DOHH2 (cell line): Measurements from ENCODE around the gene IRF2.

Source experiments
- H3F3A ChIP-seq: fragments of 200-600 bp; sonication (generic), shearing (Covaris generic); 2 replicates; pipeline ENCODE4 v1.6.0; 2016; ENCODE audit warnings: antibody characterized with exemption, mild to moderate bottlenecking; ENCODE audit not compliant: control insufficient read depth, insufficient read depth
- H3K27ac ChIP-seq: fragments of 200-600 bp; sonication (generic); 2 replicates; pipeline ENCODE4 v1.5.1; 2014; ENCODE audit warnings: low read depth, mild to moderate bottlenecking, low read length, moderate library complexity
- H3K27me3 ChIP-seq: fragments of 200-600 bp; sonication (generic); 2 replicates; pipeline ENCODE4 v1.6.1; 2014; ENCODE audit warnings: mild to moderate bottlenecking, low read length, mixed read lengths; ENCODE audit not compliant: control insufficient read depth
- H3K36me3 ChIP-seq: fragments of 200-600 bp; sonication (generic); 2 replicates; pipeline ENCODE4 v1.6.1; 2014; ENCODE audit warnings: mild to moderate bottlenecking, low read length, moderate library complexity, mixed read lengths; ENCODE audit not compliant: control insufficient read depth
- H3K4me1 ChIP-seq: fragments of 200-600 bp; sonication (generic); 2 replicates; pipeline ENCODE4 v1.6.1; 2014; ENCODE audit warnings: mild to moderate bottlenecking, low read length, mixed read lengths; ENCODE audit not compliant: control insufficient read depth
- H3K4me2 ChIP-seq: fragments of 200-600 bp; sonication (generic); 2 replicates; pipeline ENCODE4 v1.6.0; 2014; ENCODE audit warnings: mild to moderate bottlenecking, low read length, moderate library complexity
- H3K4me3 ChIP-seq: fragments of 200-600 bp; sonication (generic); 2 replicates; pipeline ENCODE4 v1.5.1; 2014; ENCODE audit warnings: mild to moderate bottlenecking, low read length, mixed read lengths
- H3K79me2 ChIP-seq: fragments of 200-600 bp; sonication (generic); 2 replicates; pipeline ENCODE4 v1.6.1; 2014; ENCODE audit warnings: mild to moderate bottlenecking, low read length, mixed read lengths; ENCODE audit not compliant: control insufficient read depth
- H3K9me2 ChIP-seq: fragments of 200-600 bp; sonication (generic); replicated peaks from 2 replicates; pipeline ENCODE4 v1.6.1; 2014; ENCODE audit warnings: mild to moderate bottlenecking, low read length, mixed read lengths; ENCODE audit not compliant: control insufficient read depth
- H3K9me3 ChIP-seq: fragments of 200-600 bp; sonication (generic); 2 replicates; pipeline ENCODE4 v1.6.1; 2014; ENCODE audit warnings: antibody characterized with exemption, low read length, mixed read lengths; ENCODE audit not compliant: control insufficient read depth, insufficient read depth
- H4K20me1 ChIP-seq: fragments of 200-600 bp; sonication (generic); 2 replicates; pipeline ENCODE4 v1.6.0; 2014; ENCODE audit warnings: low read depth, mild to moderate bottlenecking, antibody characterized with exemption, low read length, moderate library complexity; ENCODE audit not compliant: control insufficient read depth, insufficient read depth
- CTCF ChIP-seq: fragments of 200-600 bp; sonication (generic); IDR thresholded peaks from one replicate; pipeline ENCODE4 v1.5.1; 2014; ENCODE audit warnings: antibody characterized with exemption, mild to moderate bottlenecking, low read depth, low read length; ENCODE audit not compliant: poor library complexity, severe bottlenecking
- EZH2phosphoT487 ChIP-seq: fragments of 200-600 bp; sonication (generic); IDR thresholded peaks from 2 replicates; pipeline ENCODE4 v1.6.1; 2017; ENCODE audit warnings: borderline replicate concordance, mild to moderate bottlenecking, antibody characterized with exemption, low read length, moderate library complexity, mixed read lengths

The IRF2 gene

GRCh38 chr4:184363258-184363657 is 111.1 kb downstream of the IRF2 start:
- Histone ChIP-seq H3K4me3 (no peak overlapping the region), H3K36me3 (no peaks in the 10 kb centered on the region)
- TF ChIP-seq CTCF (no peak), EZH2phosphoT487 (no peak)

GRCh38 chr4:184362396-184362795 is 112.0 kb downstream of the IRF2 start:
- peaks cover 53% of the 10 kb centered on the region for H3K27me3 ChIP-seq
- no peak overlapping the region for H3K27ac ChIP-seq
- H3F3A ChIP-seq = no peaks in the 10 kb centered on the region
- no peaks in the 10 kb centered on the region for H3K79me2 ChIP-seq
- H3K9me3 ChIP-seq = no peaks in the 10 kb centered on the region
- no peaks in the 10 kb centered on the region for H4K20me1 ChIP-seq
- H3K4me1 ChIP-seq = no peaks in the 10 kb centered on the region
- H3K4me2 ChIP-seq = no peak overlapping the region
- no peak overlapping the region for H3K4me3 ChIP-seq
- no peak for TF ChIP-seq EZH2phosphoT487
- TF ChIP-seq CTCF = no peak
- no peaks in the 10 kb centered on the region for H3K9me2 ChIP-seq
- no peaks in the 10 kb centered on the region for H3K36me3 ChIP-seq

More at GRCh38 chr4:184363258-184363657, 111.1 kb downstream of the IRF2 start:
- H3K79me2 ChIP-seq = no peaks in the 10 kb centered on the region
- no peaks in the 10 kb centered on the region for H4K20me1 ChIP-seq
- peaks cover 59% of the 10 kb centered on the region for H3K27me3 ChIP-seq
- no peaks in the 10 kb centered on the region for H3K9me3 ChIP-seq
- H3K4me1 ChIP-seq = no peaks in the 10 kb centered on the region
- no peak overlapping the region for H3K4me2 ChIP-seq
- no peaks in the 10 kb centered on the region for H3K9me2 ChIP-seq
- H3K27ac ChIP-seq = no peak overlapping the region
- no peaks in the 10 kb centered on the region for H3F3A ChIP-seq

- Histone ChIP-seq H3K36me3 (no peaks in the 10 kb centered on the region), H3K27ac (no peak overlapping the region), H3K4me3 (no peak overlapping the region), H3K79me2 (no peaks in the 10 kb centered on the region), H3K9me3 (no peaks in the 10 kb centered on the region), H3K9me2 (no peaks in the 10 kb centered on the region), H3K4me1 (no peaks in the 10 kb centered on the region), H3F3A (no peaks in the 10 kb centered on the region), H4K20me1 (no peaks in the 10 kb centered on the region), H3K27me3 (peaks cover 46% of the 10 kb centered on the region), H3K4me2 (no peak overlapping the region)
- TF ChIP-seq EZH2phosphoT487 (no peak), CTCF (no peak)
Observed at GRCh38 chr4:184361443-184361842, 112.9 kb downstream of the IRF2 start.
